ENCODE measurements around the gene PLCB2.

DNA sequence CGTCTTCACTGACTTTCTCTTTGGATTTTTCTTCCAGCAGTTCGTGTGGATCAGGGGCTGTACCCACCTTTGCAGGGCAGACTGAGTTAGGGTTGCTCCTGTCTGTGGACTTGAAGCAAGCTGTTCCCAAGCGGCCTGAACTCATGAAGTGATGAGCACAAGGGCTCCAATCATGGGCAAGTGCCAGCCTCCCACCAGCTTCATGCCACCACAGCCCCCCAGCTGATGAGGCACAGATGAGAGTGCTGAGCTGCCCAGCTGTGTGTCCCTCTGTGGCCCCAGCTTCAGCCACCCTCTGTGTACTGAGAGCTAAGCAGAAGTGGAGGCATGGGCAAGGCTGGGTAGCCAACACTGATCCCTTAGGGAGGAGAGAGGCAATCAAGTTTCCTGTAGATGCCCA, 3.3 kb upstream of the PLCB2 start:
- TF ChIP-seq, protein P1, sequence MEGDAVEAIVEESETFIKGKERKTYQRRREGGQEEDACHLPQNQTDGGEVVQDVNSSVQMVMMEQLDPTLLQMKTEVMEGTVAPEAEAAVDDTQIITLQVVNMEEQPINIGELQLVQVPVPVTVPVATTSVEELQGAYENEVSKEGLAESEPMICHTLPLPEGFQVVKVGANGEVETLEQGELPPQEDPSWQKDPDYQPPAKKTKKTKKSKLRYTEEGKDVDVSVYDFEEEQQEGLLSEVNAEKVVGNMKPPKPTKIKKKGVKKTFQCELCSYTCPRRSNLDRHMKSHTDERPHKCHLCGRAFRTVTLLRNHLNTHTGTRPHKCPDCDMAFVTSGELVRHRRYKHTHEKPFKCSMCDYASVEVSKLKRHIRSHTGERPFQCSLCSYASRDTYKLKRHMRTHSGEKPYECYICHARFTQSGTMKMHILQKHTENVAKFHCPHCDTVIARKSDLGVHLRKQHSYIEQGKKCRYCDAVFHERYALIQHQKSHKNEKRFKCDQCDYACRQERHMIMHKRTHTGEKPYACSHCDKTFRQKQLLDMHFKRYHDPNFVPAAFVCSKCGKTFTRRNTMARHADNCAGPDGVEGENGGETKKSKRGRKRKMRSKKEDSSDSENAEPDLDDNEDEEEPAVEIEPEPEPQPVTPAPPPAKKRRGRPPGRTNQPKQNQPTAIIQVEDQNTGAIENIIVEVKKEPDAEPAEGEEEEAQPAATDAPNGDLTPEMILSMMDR (IDR thresholded peaks at IDR 0.05): no peak
- no peak for TF ChIP-seq POLR2AphosphoS5 (IDR thresholded peaks at IDR 0.05)
- TF ChIP-seq EP300 (IDR thresholded peaks at IDR 0.05): no peak

Data from suprapubic skin (tissue), 4 donors.